HAP-1 (cell line): Measurements from ENCODE around the gene CAPN12.

ENCODE experiments used
- DNase-seq, 2 experiments: peaks; one replicate each; pipeline ENCODE4 v3.0.0-alpha.2; 2016 to 2020; ENCODE audit warnings: low spot score in 2 of 2
- H3K27me3 ChIP-seq: fragments of 250-450 bp; sonication (Bioruptor Pico); 2 replicates; pipeline ENCODE4 v1.5.1; 2020; ENCODE audit warnings: low read depth, mild to moderate bottlenecking, moderate library complexity
- H3K36me3 ChIP-seq: fragments of 250-450 bp; sonication (Bioruptor Pico); replicated peaks from 2 replicates; pipeline ENCODE4 v1.5.1; 2020; ENCODE audit warnings: mild to moderate bottlenecking
- H3K4me1 ChIP-seq: fragments of 250-450 bp; sonication (Bioruptor Pico); 2 replicates; pipeline ENCODE4 v1.5.1; 2020; ENCODE audit warnings: mild to moderate bottlenecking
- H3K4me3 ChIP-seq: fragments of 250-450 bp; sonication (Bioruptor Pico); 2 replicates; pipeline ENCODE4 v1.5.1; 2020; ENCODE audit warnings: mild to moderate bottlenecking, moderate library complexity
- H3K9me3 ChIP-seq: fragments of 250-450 bp; sonication (Bioruptor Pico); 2 replicates; pipeline ENCODE4 v1.5.1; 2020; ENCODE audit warnings: mild to moderate bottlenecking, moderate library complexity
- in situ Hi-C: fragments of 300-500 bp; cut with MboI; formaldehyde crosslinking; loops from 3 replicates; pipeline ENCODE4 v1.14.3; 2020; ENCODE audit warnings: low sequenced_read_pairs, inconsistent platforms, mixed read lengths

The CAPN12 gene

DNA sequence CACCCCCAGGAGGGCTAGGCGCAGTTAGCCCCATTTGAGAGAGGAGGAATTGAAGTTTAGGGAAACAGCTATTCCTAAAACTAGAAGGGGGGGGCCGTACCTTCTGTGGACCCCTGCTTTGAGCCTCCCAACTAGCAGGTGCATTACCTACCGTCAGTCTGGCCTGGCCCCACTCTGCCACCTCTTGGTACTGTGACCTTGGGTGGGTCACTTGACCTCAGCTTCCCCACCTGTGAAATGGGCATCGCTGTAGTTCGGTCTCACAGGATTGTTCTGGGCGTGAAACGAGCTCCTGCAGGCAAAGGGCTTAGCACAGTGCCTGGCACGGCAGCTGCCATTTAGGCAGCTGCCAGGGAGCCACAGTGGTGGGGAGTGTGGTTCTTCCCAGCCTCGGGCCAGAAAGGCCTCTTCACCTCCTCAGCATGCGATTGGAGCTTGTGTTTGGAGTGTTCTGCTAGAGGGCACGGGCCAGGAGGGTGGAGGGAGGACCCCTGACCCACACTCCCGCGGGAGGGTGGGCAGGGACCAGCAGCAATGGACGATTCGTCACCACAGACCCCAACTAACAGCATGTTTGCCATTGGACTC, 32.0 kb downstream of the CAPN12 start:
- Histone ChIP-seq H3K27me3 (no peaks in the 10 kb centered on the region), H3K4me3 (no peak overlapping the region), H3K9me3 (no peaks in the 10 kb centered on the region), H3K4me1 (no peaks in the 10 kb centered on the region), H3K36me3 (peaks cover 85% of the 10 kb centered on the region)
- in situ Hi-C loops, result no loop called here
- DNase-seq, result no peak

DNA sequence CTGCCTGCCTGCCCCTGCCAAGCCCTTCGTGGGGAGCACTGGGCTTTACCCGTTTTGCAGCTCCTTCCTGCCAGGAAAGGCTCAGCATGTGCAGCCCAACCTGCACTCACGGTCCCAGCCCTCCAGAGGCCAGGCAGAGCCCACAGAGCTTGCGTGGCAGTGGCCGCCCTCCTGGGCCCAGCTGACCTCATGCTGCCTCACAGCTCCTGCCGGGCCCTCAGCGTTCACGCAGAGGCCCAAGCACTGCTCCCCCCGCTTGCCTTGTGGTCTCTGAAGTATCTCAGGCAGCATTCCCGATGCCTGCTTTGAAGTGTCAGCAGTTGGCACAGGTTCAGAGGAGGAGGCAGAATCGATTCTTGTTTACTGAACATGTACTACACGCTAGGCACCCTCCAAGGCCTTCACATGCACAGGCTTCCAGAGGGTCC, 32.5 kb downstream of the CAPN12 start:
- peaks cover 85% of the 10 kb centered on the region for H3K36me3 ChIP-seq
- DNase-seq, result no peak
- H3K27me3 ChIP-seq, result no peaks in the 10 kb centered on the region
- in situ Hi-C loops, result no loop called here
- no peak overlapping the region for H3K4me3 ChIP-seq
- H3K9me3 ChIP-seq, result no peaks in the 10 kb centered on the region
- no peaks in the 10 kb centered on the region for H3K4me1 ChIP-seq

GRCh38 chr19:38710928-38711725, 33.1 kb downstream of the CAPN12 start:
- H3K4me3 ChIP-seq, result no peak overlapping the region
- H3K27me3 ChIP-seq, result no peaks in the 10 kb centered on the region
- in situ Hi-C loops, result no loop called here
- H3K4me1 ChIP-seq, result no peaks in the 10 kb centered on the region
- peaks cover 84% of the 10 kb centered on the region for H3K36me3 ChIP-seq
- no peak for DNase-seq
- H3K9me3 ChIP-seq, result no peaks in the 10 kb centered on the region

DNA sequence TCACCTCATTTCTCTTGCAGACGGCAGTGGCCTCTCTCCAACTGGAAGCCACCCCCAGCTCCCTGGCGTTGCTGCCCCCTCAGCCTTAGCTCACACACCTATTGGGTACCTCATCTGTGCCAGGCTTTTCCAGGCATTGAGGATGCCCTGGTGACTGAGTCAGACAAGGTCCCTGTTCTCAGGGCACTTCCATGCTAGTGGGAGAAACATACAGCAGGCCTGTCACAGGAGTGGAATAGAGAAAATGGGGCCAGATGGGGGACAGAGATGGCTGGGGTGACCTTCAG, 33.9 kb downstream of the CAPN12 start:
- in situ Hi-C loops, result no loop called here
- Histone ChIP-seq H3K36me3 (peaks cover 83% of the 10 kb centered on the region), H3K27me3 (no peaks in the 10 kb centered on the region), H3K4me1 (no peaks in the 10 kb centered on the region), H3K4me3 (no peak overlapping the region), H3K9me3 (no peaks in the 10 kb centered on the region)
- no peak for DNase-seq

- no peaks in the 10 kb centered on the region for H3K27me3 ChIP-seq
- DNase-seq, result no peak
- no peaks in the 10 kb centered on the region for H3K9me3 ChIP-seq
- peaks cover 83% of the 10 kb centered on the region for H3K36me3 ChIP-seq
- in situ Hi-C loops, result no loop called here
- H3K4me3 ChIP-seq, result no peak overlapping the region
- no peaks in the 10 kb centered on the region for H3K4me1 ChIP-seq
Observed at GRCh38 chr19:38709671-38710415, 34.4 kb downstream of the CAPN12 start.

DNA sequence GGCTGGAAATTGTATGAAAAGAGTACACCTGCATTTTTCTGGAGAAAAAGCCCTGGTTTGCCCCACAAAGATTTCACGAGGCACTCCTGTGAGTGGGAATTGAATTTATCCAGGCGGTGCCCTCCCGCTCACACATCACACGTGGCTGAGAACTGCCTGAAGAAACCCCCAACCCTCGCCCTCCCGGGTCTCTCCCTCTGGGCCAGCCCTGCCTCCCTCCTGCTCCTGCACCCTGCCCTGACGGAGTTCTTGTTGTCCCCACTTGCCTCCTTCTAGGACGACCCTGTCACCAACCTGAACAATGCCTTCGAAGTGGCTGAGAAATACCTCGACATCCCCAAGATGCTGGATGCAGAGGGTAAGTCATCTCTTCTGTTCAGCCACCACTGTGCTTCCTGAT, 35.2 kb downstream of the CAPN12 start:
- in situ Hi-C loops, result no loop called here
- no peaks in the 10 kb centered on the region for H3K4me1 ChIP-seq
- H3K4me3 ChIP-seq, result no peak overlapping the region
- H3K9me3 ChIP-seq, result no peaks in the 10 kb centered on the region
- peaks cover 82% of the 10 kb centered on the region for H3K36me3 ChIP-seq
- no peak for DNase-seq
- no peaks in the 10 kb centered on the region for H3K27me3 ChIP-seq

DNA sequence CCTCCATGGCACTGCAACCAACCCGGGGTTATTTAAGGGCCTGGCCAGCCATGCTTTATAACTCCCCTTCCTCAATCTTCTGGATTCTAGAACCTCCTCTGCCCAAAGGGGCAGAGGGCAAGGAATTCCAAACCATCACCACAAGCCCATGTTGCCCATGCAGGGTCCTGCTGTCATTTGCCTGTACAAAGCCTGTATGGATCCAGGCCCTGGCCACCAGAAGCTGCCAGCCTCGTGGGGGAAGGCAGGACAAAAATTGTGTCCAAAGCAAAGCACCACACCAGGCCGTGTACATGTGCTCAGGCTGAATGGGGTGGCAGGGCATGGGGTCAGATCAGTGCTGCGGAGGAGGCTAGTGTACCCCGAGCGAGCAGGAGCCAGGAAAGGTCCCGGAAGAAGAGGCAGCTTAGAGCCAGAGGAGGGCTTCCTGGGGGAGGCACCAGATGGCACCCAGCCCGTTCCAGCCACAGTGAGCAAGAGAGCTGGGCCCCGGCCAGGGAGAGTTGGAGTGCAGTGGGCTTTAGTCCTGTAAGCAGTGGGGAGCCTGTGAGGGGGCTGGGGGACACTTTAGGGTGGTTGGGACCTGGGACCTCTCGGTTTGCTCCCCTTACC, 35.8 kb downstream of the CAPN12 start:
- in situ Hi-C loops, result no loop called here
- H3K36me3 ChIP-seq, result peaks cover 86% of the 10 kb centered on the region
- H3K4me1 ChIP-seq, result no peaks in the 10 kb centered on the region
- H3K9me3 ChIP-seq, result no peaks in the 10 kb centered on the region
- no peak for DNase-seq
- H3K4me3 ChIP-seq, result no peak overlapping the region
- no peaks in the 10 kb centered on the region for H3K27me3 ChIP-seq

- Histone ChIP-seq H3K9me3 (no peaks in the 10 kb centered on the region), H3K4me1 (no peaks in the 10 kb centered on the region), H3K27me3 (no peaks in the 10 kb centered on the region), H3K36me3 (peaks cover 92% of the 10 kb centered on the region), H3K4me3 (no peak overlapping the region)
- in situ Hi-C loops, result no loop called here
- no peak for DNase-seq
Observed at GRCh38 chr19:38707512-38708114, 36.7 kb downstream of the CAPN12 start.

DNA sequence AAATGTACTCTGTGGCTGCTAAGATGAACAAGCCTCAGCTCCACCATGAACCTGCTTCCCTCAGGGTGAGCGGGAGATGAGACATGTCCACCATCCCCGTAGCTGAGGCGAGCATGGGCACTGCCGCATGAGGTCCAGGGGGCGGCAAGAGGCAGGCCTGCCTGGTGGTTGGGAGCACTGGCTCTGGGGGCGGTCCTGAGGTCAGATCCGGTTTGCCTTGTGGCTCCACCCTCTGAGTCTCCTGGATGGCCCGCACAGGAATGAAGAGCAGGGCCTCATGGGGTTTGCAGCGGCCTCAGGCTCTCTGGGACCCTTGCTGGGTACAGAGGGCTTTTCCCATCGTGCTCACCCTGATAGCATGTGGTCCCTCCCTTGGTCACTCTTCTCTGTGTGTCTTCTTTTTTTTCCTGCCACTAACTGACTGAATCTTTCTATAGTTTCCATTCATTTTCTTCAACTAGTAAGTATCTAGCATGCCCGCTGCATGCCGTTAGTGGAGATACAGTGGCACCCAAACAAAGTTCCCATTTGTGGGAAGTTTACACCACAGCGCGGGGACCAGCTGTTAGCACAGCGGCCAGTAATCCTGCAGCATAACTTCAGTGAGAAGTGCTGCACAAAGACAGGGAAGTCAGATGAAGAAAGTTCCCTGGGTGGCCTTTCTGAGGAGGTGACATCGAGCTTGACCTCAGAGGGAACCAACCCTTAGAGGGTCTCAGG, 37.3 kb downstream of the CAPN12 start:
- in situ Hi-C loops, result no loop called here
- no peaks in the 10 kb centered on the region for H3K4me1 ChIP-seq
- no peak overlapping the region for H3K4me3 ChIP-seq
- no peaks in the 10 kb centered on the region for H3K9me3 ChIP-seq
- no peak for DNase-seq
- no peaks in the 10 kb centered on the region for H3K27me3 ChIP-seq
- peaks cover 94% of the 10 kb centered on the region for H3K36me3 ChIP-seq

- no peaks in the 10 kb centered on the region for H3K27me3 ChIP-seq
- peaks cover 94% of the 10 kb centered on the region for H3K36me3 ChIP-seq
- in situ Hi-C loops, result no loop called here
- H3K4me3 ChIP-seq, result no peak overlapping the region
- H3K4me1 ChIP-seq, result no peaks in the 10 kb centered on the region
- H3K9me3 ChIP-seq, result no peaks in the 10 kb centered on the region
- no peak for DNase-seq
Observed at GRCh38 chr19:38705197-38706019, 38.9 kb downstream of the CAPN12 start.

- Histone ChIP-seq H3K27me3 (no peaks in the 10 kb centered on the region), H3K4me1 (no peaks in the 10 kb centered on the region), H3K36me3 (peaks cover 86% of the 10 kb centered on the region), H3K9me3 (no peaks in the 10 kb centered on the region), H3K4me3 (no peak overlapping the region)
- DNase-seq, result no peak
- in situ Hi-C loops, result no loop called here
Observed at GRCh38 chr19:38704488-38705026, 39.7 kb downstream of the CAPN12 start.

- Histone ChIP-seq H3K27me3 (no peaks in the 10 kb centered on the region), H3K36me3 (peaks cover 76% of the 10 kb centered on the region), H3K4me3 (no peak overlapping the region), H3K4me1 (no peaks in the 10 kb centered on the region), H3K9me3 (no peaks in the 10 kb centered on the region)
- DNase-seq, result no peak
- in situ Hi-C loops, result no loop called here
Observed at GRCh38 chr19:38703509-38703908, 40.8 kb downstream of the CAPN12 start.
